Measurements from ENCODE around the gene CMYA5.
"Not testable (repeated sequence)": the region's sequence is repeated elsewhere in the genome, so short reads cannot be mapped to it uniquely, and the experiment has no call there.

CMYA5 gene

DNA sequence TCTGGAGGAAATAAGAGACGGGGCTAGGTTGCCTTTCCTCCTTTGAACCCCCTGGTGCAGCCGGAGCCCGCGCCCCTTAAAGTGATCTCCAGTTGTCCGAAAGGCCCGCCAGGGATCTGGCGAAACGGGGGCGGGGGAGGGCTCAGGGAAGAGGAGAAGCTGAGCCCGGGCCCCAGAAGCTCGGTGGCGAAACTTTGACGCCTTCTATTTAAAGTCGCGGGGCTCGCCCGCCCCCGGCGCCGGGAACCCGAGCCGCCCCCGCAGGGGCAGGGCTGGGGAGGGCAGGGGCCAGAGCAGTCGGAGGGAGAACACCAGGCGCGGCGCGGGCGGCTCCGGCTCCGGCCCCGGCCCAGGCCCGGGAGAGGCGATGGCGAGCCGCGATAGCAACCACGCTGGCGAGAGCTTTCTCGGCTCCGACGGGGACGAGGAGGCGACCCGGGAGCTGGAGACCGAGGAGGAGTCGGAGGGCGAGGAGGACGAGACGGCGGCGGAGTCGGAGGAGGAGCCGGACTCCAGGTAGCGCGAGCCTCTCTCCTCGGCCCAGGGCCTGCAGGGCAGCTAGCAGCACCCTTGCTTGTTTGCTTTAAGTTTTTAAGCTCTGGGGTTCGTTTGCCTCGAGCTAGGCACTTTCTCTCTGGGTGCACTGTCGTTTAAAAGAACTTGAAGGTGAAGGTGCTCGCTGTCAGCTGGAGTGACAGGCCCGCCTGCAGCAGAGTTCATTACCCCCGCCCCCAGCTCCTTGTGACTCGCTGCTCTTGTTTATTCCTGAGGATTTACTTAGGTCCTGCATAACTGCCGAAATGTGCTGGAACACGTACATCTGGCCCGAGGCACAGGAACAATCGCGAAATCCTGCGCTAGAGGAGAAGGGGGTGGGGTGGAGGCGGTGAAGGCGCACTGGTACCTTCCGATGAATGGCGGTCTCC lies at the start of gene CMYA5:
Gene CMYA5, plus strand, starts transcription at position 296 of the 926 bp plus-strand sequence. Its CDS starts 72 bp downstream, at position 368.
- DNase-seq (ENCODE audit: low spot score): no peak

DNA sequence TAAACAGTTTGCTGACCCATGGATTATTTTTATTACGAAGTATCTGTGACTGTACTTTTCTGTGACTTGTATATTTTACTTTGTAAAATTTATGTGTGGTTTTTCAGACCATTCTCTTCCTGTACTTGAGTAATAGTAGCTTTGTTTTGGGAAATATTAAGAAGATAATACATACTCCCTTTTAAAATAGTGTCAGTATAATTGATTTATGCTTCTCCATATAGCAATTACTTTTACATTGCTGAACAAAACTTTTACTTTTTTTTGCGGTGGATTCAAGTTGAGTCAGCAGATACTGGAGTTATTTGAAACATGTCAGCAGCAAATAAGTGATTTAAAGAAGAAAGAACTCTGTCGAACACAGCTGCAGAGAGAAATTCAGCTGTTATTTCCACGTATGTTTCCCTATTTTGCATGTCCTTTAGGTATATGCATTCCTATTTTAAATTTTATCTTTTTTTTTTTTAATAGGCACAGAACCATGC lies 49.0 kb upstream of the CMYA5 start:
- DNase-seq (ENCODE audit: low spot score): no peak

DNA sequence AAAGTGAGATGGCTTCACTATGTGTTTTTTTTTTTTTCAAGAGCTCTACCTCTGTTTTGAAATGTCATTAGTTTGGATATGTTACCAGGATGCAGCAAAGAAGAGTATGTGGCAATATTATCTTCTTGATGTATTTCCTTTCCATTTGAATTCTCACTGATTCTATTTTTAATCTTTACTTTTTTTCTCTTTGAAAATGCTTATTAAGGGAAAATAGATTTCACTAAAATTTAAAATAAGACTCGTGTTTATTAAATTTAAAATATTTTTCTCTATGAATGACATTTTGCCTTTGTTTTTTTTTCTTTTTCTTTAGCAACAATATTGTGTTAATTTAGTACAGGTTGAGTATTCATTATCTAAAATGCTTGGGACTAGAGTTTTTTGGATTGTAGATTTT lies 48.2 kb upstream of the CMYA5 start:
- DNase-seq (ENCODE audit: low spot score): no peak

DNA sequence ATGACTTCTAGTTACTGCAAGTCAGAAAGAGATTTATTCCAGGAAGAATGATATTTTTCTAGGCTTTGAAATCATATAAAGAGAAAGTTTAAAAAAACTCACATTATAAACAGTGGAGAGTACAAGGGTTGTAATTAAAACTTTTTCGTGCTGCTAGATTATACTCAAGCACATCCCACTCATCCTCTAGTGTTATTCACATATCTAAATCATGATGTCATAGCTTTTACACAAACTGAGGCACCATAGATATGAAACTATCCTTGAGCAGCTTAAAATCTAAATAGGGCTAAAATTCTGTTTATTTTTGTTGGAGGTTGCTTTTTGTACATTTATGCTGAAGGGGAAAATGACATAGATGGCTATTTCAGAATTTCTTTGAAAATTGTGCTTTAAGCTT lies 47.4 kb upstream of the CMYA5 start:
- DNase-seq (ENCODE audit: low spot score): no peak

DNA sequence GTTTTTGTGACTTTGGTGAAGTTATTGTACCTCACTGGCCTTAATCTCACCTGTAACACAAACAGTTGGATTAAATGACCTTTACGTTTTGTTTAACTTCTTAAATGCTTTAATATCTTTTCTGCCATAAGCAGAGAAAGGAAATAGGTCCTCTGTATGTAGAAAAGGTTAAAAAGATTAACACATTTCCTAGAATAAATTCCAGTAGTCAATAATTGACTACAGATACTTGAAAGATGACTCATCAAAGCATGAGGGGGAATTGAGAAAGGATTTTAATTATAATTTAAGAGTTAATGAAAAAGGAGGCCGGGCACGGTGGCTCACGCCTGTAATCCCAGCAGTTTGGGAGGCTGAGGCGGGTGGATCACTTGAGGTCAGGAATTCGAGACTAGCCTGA lies 35.8 kb upstream of the CMYA5 start:
- DNase-seq (ENCODE audit: low spot score): no peak

DNA sequence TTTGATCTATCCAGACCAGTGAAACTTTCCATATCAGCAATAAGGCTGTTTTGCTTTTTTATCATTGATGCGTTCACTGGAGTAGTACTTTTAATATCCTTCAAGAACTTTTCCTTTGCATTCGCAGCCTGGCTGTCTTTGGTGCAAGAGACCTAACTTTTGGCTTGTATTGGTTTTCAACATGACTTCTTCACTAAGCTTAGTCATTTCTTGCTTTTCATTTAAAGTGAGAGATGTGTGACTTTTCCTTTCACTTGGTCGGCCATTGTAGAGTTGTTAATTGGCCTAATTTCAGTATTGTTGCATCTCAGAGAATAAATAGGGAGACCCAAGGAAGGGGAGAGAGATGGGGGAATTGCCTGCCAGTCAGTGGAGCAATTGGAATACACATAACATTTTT lies 26.4 kb upstream of the CMYA5 start:
- no peak for DNase-seq (ENCODE audit: low spot score)

DNA sequence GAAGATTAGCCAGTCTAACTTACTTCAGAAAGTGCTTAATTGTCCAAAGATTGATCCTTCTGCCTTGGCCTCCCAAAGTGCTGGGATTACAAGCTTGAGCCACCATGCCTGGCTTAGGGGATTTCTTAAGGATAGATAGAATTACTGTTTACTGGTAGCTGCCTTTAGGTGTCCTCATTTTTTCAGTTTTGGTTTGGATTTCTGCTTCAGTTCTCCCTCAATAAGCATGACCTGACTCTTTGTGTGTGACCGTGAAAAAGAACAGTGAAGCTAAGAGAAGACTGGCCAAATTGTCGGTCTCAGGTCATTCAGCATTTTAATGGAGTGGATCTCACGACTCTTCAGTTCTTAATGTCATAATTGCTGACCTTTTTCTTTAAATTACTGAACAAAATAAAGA lies 22.9 kb upstream of the CMYA5 start:
- no peak for DNase-seq (ENCODE audit: low spot score)

DNA sequence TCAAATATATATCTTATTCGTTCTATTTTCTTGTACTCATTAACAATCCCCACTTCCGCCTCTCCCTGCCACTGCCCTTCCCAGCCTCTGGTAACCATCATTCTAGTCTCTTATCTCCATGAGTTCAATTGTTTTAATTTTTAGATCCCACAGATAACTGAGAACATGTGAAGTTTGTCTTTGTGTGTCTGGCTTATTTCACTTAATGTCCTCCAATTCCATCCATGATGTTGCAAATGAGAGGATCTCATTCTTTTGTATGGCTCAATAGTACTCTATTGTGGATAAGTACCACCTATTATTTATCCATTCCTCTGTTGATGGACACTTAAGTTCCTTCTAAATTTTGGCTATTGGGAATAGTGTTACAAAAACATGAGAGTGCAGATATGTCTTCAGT lies 17.2 kb upstream of the CMYA5 start:
- DNase-seq (ENCODE audit: low spot score): no peak

DNA sequence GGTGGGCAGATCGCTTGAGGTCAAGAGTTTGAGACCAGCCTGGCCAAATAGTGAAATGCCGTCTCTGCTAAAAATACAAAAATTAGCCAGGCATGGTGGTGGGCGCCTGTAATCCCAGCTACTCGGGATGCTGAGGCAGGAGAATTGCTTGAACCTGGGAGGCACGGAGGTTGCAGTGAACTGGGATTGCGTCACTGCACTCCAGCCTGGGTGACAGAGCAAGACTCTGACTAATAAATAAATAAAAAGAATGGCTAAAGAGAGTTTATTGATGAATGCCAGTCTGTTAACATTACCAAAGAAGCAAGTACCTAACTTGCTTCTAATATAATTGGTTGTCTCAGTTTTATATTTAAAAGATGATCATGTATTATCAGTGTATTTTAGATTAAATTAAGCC lies 13.3 kb upstream of the CMYA5 start:
- DNase-seq (ENCODE audit: low spot score): not testable (repeated sequence)

DNA sequence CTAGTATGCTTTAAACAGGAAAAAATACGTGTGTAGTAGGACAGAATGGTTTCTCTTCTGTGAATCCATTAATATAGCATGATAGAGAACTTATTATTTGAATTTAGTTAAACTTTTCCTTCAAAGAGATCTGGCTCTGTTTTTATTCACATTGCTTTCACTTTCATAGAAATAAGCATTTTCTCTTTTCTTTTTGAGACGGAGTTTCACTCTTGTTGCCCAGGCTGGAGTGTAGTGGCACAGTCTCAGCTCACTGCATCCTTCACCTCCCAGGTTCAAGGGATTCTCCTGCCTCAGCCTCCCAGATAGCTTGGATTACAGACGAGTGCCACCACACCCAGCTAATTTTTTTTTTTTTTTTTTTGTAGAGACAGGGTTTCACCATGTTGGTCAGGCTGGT lies 7.5 kb upstream of the CMYA5 start:
- not testable (repeated sequence) for DNase-seq (ENCODE audit: low spot score)

DNA sequence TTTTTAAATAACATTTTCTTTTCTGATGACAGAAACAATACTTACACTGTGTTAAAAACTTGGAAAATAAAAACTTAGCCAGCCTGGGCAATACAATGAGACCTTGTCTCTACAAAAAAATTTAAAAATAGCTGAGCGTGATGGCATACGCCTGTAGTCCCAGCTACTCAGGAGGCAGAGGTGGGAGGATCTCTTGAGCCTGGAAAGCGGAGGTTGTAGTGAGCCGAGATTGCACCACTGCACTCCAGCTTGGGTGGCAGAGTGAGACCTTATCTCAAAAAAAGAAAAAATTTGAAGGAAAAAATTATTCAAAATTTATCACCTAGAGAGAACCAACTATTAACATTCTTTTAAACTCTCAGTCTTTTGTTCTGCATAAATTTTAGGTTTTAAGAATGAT lies 4.9 kb upstream of the CMYA5 start:
- no peak for DNase-seq (ENCODE audit: low spot score)

DNA sequence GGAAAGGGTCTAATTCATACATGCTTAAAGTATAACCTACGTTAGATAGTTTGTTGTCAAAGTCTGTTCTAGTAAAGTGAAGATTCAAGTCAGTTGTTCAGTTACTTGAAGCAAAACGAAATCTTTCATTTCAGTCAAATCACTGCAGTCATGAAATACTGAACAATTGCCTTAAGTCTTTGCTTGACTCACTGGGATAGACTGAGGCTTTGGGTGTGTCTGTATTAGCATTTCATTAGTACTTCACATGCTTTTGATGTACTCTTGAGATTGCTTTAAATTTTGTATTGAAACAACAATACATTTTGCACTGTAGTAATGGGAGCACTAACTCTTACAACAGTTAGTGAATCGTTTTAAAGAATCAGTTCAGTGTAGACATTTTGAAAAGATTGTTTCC lies 4.0 kb upstream of the CMYA5 start:
- no peak for DNase-seq (ENCODE audit: low spot score)

DNA sequence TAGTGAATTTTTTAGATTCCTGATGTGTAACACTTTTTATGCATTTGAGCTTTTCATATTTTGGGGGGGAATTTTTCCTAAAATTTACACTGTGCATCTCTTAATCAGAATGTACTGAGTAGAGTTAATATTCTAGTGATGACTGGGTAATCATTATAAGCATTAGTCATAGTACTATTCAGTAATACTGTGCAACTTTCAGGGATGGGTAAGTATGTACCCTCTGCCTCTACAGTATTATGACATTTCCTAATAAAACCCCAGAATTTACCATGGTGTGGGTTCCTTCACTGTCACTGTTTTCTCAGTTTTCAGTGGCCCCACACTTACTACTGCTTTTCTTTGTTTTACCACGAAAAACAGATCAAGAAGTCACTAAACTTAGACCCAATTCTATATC lies 2.8 kb upstream of the CMYA5 start:
- no peak for DNase-seq (ENCODE audit: low spot score)

DNA sequence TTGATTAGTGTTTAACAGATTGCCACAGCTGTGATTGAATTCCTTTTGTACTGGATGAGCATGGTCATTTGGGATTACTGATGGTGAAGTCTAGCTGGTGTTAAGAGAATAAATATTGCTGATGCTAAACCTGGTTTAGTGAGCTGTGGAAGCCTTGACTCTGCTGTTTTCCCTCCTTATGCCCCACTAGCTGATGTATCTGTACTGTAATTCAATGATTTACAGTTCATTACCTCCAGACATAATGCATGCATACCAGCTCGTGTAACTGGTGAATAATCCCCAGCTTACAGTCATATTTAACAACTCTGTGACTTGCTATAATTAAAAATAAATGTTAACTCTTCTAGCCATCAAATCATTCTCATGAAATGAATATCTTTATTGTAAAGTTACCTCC lies 1.7 kb upstream of the CMYA5 start:
- no peak for DNase-seq (ENCODE audit: low spot score)

DNA sequence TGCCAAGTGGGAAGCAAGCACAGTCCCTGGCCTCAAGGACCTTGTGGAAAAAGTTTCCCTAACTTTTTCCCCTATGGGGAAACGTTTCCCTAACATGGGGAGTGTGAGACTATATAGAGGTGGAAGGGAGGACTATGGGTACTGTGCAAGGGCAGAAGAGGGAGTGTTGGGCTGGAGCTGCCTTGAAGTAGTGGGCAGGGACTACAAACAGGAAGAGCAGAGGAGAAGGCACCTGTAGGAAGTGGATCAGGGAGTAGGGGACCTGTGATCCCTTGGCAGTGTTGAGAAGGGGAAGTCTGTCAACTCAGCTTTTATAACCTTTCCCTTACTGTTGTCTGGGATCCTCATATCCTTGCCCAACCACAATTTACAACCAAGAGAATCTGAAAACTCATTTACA lies 1.4 kb downstream of the CMYA5 start:
- DNase-seq (ENCODE audit: low spot score): no peak

DNA sequence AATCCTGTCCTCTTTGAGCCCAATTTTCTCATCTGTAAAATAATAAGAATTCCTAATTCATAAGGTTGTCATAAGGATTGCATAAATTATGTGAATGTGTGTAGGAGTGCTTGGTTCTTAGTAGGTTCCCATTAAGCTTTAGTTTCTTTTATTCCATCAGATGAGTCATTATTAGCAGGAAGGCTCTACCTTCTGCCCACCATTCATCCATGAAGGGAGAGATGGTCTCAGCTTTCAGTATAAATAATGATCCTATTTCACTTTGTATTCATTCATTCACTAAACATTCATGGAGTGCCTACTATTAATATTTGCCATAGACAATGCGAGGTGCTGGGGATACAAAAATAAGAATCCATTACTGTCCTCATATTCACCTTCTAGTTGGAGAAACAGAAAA lies 3.0 kb downstream of the CMYA5 start:
- no peak for DNase-seq (ENCODE audit: low spot score)

DNA sequence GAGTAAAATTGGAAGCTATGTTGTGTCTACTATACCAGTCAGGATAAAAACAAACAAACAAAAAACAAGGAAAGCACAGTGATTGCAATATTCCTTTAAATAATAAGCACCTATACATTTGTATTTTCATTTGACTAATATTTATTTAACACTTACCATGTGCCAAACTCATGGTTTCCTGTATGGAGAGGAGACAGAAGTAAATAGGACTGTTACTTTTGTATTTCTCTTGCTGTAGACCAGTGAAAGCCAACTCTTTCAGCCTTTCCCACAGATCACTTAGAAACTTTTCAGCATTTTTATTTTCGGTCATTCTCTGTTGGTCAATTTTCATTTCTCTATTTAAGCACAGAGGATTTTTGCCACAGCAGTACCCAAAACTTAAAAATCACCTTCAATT lies 4.5 kb downstream of the CMYA5 start:
- no peak for DNase-seq (ENCODE audit: low spot score)

DNA sequence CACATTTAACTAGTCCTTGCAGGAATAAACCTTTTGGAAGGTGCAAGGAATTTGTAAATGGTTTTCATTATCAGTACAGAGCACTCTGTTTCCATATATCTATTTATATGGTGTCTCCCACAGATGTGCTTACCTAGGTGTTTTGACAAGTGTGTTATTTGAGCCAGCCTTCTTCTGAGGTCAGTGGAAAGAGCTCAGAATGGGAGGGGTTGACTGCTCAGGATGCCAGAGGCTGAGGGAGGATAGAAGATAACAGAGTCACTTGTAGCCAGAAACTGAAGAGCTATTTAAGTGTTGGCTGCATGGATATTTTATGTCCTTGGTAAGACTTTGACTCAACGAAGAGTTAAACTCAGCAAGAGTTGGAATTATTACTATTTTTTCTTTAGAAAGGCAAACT lies 5.0 kb downstream of the CMYA5 start:
- no peak for DNase-seq (ENCODE audit: low spot score)

DNA sequence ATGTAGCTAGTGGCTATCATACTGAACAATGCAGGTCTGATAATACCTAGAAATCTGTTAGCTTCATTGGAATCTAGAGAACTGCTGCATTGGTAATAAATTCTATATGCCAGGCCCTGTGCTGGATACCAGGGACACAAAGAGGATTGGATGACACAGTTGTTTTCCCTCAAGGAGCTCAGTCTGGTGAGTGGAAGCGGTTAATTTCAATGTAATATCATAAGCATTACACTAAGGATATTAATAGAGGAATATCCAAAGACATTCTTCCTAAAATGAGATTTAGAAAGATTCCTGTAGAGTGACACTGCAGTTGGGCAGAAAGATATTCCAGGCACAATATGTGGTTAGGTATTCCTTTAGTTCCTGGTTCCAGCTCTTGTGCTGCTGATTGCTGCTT lies 5.9 kb downstream of the CMYA5 start:
- no peak for DNase-seq (ENCODE audit: low spot score)

DNA sequence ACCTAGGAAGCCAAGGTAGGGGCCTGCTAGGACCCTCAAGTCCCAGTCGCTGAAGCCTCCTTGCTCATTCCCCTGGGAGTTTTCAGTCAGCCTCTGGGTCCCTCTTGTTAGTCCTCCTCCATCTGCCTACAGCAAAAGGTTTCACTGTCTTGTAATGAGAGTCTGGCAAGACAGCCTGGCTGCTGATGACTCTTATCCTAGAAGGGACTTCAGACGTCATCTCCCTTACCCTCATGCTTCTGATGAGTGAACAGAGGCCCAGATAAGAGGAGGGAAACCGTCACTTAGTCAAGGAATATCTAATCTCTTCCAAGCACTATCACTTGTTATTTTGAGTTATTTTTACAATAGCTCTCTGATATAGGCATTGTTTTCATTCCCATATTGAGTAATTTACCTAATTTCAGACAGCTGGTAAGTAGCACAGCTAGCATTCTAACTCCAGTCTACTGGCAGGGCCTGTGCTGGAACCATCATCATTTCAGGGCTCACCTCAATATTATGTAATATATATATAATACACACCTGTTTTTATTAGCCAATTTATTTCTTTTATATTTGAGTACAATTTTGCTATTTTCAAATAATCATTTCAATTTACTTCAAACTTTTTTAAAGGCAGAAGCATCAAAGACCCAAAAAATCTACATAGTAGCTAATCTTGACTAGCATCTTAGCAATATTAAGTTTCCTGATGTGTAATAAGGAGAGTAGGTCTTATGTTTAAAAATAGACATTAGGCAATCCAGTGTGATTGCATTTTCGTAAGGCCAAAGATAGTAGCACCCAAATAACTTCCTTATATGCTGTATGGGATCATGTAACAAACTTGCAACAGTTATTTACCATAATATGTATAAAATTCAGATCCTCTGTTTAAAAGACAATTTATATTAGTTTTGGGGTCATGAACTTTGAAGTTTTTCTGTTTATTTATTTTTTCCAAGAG lies 7.9 kb downstream of the CMYA5 start:
- no peak for DNase-seq (ENCODE audit: low spot score)

DNA sequence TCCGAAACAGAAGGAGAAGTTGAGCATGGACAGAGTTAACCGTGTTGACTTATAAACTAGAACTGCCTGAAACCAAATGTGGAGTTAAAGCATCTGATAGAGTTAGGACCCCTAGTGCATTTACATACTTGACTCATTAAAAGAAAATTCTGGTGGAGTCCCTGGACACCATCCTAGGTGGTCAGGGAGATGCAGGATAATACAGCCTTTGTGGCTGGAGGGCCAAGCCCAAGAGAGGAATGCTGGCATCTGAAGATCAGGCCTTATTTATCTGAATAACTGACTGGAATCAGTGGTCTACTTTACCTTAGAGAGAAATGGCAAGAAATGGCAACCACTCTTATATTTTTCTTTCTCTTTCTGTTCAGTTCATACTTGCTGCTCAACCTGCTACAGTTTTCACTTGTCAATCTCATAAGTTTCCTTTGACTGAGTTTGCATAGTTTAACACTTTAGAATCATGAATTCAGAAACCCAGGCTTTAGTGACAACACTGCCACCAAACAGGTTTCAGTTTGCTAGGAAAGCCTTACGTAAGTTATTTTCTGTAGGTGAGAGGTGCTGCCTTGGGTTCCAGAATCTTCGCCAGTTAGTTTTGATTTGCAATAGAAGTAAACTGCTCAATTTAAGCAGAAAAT lies 10.2 kb downstream of the CMYA5 start:
- DNase-seq (ENCODE audit: low spot score): no peak

DNA sequence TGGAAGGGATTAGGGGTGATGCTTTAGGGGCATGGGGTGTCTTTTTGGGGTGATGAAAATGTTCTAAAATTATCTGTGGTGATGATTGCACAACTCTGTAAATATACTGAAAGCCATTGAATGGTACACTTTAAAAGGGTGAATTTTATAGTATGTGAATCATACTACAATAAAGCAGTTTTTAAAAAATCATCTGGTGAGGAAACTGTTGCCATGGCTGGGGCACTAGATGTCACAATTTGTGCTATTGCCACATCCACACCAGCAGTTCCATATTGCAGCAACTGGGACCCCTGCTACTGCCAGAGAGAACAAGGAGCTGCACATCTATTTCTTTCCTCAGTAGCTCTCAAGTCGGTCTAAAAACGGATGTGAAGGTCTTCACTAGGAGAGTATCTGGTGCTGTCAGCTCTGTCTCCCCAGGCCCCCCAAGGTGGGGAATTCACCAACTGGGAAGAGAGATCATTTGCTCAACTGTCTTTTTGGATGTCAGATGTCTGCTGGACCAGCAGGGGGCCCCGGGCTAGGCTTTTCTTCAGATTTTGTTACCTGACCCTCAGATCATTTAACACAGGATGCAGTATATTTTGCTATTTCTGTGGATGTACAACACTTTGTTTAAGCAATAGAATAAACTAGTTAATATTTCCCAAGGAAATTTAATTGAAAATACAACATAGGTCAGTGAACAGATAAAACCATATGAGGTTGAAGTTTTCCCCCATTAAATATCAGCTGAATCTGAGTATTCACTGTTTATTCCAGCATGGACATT lies 13.2 kb downstream of the CMYA5 start:
- no peak for DNase-seq (ENCODE audit: low spot score)
